ENCODE results near the gene CXCL8. TPM values are rescaled to one million over a fixed set of nuclear protein-coding genes. Genes with fewer than 3 reads are reported as not detected.

The CXCL8 gene
- total and polyA plus RNA-seq, 9 of the 15 experiments (the other 6 are each of a cell fraction or from before 2014, with no cell fraction given): 1.6 to 7.7 (median 3.3) TPM

- TF ChIP-seq HMGXB4 (CRISPR knock-in tag; IDR thresholded peaks at IDR 0.05) (no peak), FOXJ2 (tag; IDR thresholded peaks at IDR 0.05) (no peak), SAP30 (IDR thresholded peaks at IDR 0.05; ENCODE audit: borderline replicate concordance, insufficient read depth, low read depth, low read length, poor library complexity, severe bottlenecking) (no peak), OTX1 (CRISPR knock-in tag; IDR thresholded peaks at IDR 0.05) (no peak), ZNF75A (CRISPR knock-in tag; IDR thresholded peaks at IDR 0.05) (no peak), ZBTB12 (CRISPR knock-in tag; IDR thresholded peaks at IDR 0.05) (no peak), ZNF146 (CRISPR knock-in tag; IDR thresholded peaks at IDR 0.05; ENCODE audit: unreplicated experiment) (no peak), PHTF2 (CRISPR knock-in tag; IDR thresholded peaks at IDR 0.05) (no peak), MITF (IDR thresholded peaks at IDR 0.05) (no peak), ARID3A (IDR thresholded peaks at IDR 0.05; ENCODE audit: borderline replicate concordance, low read depth, low read length) (no peak), CTBP1 (IDR thresholded peaks at IDR 0.05; ENCODE audit: borderline replicate concordance) (peak; percentile 43), ZNF79 (CRISPR knock-in tag; IDR thresholded peaks at IDR 0.05; ENCODE audit: low read depth) (no peak), ZNF134 (CRISPR knock-in tag; conservative IDR thresholded peaks at IDR 0.05) (no peak), SREBF2 (CRISPR knock-in tag; IDR thresholded peaks at IDR 0.05) (no peak), C11orf30 (IDR thresholded peaks at IDR 0.05; ENCODE audit: low read depth) (peak; percentile 43; the same call in 1 of the 2 replicates), PML (IDR thresholded peaks at IDR 0.05; ENCODE audit: low read length) (no peak), TARDBP (IDR thresholded peaks at IDR 0.05) (no peak), NFYB (IDR thresholded peaks at IDR 0.05; ENCODE audit: extremely low read depth, insufficient read length) (no peak), LARP7 (IDR thresholded peaks at IDR 0.05) (no peak), NUFIP1 (IDR thresholded peaks at IDR 0.05; ENCODE audit: partially characterized antibody) (no peak), CREB3 (tag; conservative IDR thresholded peaks at IDR 0.05; ENCODE audit: low read depth) (no peak), THAP7 (CRISPR knock-in tag; IDR thresholded peaks at IDR 0.05) (no peak)
These were observed at the start of gene CXCL8 (continued) for GRCh38 chr4:73740353-73740778.
